GM19025 (cell line): ENCODE data around the gene SYTL3.

Source experiments
- ATAC-seq: cut with Tn5 transposase; IDR thresholded peaks from one replicate; pipeline ENCODE4 v1.9.1; 2021; ENCODE audit warnings: mild to moderate bottlenecking, low read depth, moderate library complexity; ENCODE audit not compliant: unreplicated experiment

The SYTL3 gene

DNA sequence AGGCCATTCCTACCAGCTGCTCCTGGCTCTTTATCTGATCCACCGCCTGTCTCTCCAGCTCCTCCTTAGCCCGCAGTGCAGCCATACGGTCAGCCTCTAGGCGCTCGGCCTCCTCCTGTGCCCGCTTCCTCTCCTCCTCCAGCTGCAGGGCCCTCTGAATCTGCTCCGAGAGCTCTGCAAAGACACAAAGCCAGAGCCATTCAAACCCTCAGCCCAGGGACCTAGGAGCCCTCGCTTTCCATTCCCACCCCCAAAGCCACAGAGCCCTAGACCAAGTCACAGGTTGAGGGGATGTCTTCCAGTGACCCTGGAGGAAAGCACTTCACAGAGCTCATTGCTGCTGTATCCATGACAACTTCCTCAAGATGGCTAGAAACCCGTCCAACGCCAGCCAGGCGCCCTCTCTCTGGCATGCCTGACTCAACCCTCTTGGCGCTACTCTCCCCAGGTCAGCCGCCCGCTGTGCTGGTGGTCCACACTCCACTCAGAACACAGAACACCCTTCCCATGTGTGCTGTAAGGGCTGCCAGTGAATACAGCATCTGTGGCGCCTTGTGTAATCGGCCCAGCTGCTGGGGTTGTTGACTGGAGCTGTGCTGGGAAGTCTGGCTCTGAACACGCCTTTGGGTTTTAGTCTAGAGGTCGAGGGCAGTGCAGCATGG, 120.0 kb downstream of the SYTL3 start:
- no peak for ATAC-seq

DNA sequence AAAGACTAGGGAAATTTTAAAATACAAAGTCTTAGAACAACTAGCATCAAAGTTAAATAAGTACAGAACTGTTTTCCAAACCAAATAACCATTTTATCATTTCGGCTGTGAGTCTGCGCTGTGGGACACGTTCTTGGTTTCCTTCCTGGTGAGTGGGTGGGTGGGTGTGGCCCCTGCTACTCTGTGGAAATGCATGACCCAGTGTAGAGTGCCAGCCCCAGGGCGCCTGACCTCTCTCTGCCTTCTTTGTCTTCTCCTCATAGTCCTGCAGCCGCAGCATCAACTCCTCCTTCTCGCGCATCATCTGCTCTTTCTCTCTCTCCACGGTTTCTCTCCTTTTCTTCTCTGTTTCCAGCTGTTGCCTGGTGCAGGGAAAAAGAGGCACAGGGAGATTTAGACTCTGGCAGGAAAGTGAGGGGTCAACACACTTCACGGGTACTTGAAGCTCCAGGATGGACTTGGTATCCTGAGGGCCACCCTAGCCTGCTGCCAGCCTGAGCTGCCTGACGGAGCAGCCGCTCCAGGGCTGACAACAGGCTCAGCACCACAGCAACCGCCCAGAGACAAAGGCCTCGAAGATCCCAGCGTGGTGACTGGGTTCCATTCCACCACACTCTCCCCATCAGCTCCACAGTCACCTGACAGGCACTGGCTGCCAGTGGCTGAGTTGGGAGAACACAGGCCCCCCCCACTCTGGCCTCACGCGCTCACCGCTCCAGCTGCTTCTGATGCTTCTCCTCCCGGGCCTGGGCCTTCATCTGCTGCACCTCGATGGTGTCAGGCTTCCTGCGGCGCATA, 120.9 kb downstream of the SYTL3 start:
- no peak for ATAC-seq

DNA sequence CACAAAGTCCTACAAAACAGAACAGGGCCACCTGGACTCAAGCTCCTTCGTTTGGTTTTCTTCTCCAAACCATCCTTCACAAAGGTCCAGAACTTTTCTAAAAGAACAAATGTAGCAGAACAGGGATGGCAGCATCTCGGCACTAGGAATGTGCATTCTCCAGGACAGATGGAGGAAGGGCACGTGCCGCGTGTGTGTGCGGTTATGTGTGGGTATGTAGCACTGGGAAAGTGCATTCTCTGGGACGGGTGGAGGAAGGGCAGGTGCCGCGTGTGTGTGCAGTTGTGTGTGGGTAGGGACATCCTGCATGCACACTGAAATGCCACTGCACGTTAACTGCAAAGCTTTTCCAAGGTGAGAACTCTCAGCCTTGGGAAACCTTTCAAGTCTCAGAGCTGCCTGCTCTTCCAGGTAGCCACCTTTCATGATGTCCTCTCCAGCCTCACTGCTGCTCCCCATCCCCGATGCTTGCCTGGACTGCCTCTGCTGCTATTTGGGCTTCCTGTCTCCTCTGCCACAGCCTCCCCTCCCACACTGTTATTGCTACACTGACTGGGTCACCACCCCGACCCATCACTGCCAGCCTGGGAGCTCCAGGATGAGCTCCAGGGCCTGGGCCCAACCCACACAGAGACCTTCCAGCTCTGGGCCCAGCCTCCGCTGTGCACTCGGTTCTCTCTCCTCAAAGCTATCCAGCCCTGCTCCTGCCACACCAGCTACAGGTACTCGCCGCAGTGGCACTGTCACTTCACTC, 121.7 kb downstream of the SYTL3 start:
- no peak for ATAC-seq

DNA sequence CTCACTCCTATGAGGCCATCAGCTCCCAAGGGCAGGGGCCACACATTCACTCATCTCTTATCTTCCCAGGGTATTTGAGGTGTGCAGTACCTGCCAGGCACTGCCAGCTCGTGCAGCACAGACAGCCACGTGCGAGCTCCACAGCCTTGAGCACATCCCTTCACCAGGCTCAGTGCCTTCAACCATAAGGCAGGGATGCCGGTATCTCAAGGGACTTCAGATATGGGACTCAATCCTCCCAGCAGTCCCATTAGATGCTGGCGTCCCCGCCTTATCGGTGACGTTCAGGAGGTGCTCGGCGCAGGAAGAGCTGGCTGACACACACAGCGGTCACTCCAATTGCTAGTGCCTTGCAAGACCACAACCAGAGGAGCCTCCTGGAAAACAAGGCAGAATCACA, 122.3 kb downstream of the SYTL3 start:
- no peak for ATAC-seq

DNA sequence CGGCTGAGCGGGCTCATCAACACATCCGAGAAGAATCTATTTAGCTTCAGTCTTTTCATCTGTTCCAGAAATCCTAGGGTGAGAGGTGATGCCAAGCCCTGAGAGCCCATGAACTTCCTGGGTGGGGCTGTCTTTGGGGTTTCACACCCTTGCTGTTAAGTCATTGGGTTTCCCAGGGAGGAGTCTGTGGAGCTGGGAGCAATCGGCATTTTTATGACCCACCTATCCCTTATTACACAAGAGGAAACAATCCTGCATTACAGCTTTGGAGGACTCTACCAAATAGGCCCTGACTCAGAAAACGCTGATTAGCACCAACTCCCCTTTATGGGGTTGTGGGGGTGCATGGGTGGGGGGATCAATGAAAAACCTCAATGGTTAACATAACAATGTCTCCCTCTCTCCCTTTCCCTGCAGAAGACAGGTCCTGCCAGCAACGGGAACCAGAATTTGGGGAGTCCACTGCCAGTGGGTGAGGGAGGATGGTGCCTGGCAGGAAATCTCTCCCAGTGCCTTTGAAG, 123.1 kb downstream of the SYTL3 start:
- no peak for ATAC-seq

DNA sequence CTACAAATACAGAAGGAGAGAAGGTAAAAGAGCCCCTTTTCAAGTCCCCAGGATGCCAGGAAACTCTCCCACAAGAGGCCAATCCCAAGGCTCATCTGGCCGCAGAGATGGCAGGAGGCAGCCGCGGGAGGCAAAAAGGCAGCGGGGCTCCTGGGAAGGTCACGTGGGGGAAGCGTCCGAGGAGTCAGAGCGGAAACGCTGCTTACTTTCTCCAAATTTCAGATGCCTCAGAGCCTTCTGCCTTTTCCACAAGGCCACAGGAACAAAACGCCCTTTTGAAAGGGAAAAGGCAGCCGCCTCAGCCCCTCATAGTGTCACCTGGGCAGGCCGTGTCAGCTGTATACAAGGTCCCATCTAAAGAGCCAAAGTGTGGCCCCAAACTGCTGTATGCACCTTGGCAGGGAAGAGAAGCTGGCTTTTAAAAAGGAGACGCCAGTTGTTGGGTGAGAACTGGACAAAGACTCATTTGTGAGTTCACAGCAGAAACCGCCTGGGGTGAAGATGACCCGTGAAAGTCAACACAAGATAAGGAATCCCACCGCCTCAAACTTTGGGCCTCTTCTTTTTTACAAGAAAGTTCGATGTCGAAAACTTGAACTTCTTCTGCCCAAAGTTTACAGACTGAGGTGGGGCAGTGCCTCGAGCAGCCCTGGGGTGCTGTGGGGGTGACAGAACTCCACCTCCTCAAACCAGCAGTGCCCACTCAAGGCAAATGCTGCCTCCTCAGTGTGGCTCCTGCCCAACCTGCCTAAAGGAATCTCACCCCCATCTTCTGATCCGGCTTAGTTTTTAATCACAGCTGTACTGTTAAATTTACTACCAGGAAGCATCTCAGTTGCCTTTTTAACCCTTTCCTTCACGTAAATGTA, 124.0 kb downstream of the SYTL3 start:
- no peak for ATAC-seq

DNA sequence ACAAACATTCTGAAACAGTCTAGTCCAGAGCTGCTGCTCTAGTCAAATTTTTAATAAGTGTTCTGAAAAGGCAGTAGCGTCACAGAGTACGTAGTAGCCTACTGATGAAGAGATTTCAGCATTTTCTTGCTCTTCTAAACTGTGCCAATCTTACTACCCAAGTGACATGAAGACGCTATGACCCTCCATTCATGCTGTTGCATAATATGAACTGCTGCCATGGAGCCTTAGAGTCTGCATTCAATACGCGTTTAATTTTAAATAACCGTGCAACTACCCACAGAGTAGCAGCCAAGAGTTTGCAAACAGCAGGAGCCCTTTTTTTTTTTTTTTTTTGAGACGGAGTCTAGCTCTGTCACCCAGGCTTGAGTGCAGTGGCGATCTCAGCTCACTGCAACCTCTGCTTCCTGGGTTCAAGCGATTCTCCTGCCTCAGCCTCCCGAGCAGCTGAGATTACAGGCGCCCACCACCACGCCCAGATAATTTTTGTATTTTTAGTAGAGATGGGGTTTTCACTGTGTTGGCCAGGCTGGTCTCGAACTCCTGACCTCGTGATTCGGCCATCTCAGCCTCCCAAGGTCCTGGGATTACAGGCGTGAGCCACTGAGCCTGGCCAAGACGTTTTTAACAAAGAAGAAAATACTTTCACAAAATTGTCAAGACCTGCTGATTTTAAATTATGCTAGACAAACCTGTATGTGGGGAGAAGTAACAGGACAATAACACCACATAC, 125.0 kb downstream of the SYTL3 start:
- ATAC-seq = no peak

DNA sequence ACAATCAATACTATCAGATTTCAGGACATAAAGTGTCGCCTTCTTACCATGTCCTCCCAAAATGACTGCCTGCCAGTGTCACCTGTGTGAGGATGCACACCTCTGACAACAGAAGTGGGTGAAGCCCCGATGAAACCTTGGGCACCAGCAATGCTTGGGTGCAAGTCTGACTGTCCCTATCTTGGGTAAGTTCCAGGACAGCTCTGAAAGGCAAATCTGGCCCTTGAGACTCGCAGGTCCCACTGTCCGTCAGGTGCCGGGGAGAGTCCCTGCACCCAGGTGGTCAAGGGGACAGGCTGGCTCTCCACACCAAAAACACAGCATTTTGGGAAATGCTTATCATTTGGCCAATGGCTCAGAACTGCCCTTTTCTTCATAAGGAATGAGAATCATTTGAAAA, 126.0 kb downstream of the SYTL3 start:
- no peak for ATAC-seq

DNA sequence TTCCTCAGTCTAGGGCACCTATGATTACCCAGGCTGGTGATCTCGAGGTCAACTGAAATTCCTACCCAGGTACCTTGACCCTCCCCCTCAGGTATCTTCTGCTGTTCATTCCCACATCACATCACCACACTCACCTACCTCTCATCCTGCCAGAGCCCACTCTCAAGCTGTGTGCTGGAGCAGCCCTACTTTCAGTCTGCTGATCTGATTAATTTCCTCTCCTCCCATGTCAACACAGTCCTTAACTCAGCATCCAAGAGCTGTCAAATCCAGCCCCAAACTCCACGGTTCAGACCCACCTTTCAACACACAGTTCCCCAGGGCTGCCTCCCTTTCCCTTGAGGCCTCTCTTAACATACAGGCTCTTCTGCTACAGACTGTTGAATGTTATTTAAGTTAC, 126.9 kb downstream of the SYTL3 start:
- no peak for ATAC-seq

DNA sequence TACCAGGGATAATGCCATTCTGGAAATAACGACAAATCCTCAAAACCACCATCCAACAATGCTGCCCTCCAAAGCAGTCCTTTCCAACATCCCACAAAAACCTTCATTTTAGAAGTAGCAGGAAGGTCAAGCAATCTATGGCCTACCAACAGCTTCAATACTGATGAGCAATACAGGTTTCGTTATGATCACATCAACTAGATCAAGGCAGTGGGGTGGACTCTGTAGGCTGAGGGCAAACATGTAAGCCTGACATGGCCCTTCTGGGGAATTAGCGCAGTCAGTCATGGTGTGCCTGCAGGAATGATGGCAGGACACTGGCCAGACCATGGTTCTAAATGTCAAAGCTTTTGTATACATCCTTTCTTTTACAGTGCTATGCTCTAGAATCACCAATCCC, 127.7 kb downstream of the SYTL3 start:
- no peak for ATAC-seq

DNA sequence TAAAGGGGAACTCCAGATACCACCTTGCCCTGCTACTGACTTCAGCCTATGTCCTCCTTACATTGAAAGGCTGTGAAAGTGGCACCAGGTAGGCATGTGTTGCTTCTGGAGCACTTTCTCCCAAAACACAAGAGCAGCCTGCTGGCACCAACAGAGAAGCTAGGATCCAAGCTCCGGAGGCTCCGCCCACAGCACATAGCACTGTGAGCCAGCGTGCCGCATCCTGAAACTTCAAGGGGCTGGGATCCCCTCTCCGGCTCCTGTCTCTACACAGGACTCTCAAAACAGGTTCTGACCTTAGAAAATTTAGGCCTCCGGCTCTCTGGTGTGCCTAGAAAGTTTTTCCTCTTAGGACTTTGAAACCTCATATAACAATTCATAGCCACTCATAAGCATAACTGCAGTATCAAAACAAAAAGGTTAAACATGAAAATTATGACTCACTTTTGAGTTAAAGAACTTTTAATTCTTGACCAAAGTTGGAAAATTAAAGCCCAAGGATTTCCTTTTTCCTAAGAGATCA, 128.2 kb downstream of the SYTL3 start:
- no peak for ATAC-seq

DNA sequence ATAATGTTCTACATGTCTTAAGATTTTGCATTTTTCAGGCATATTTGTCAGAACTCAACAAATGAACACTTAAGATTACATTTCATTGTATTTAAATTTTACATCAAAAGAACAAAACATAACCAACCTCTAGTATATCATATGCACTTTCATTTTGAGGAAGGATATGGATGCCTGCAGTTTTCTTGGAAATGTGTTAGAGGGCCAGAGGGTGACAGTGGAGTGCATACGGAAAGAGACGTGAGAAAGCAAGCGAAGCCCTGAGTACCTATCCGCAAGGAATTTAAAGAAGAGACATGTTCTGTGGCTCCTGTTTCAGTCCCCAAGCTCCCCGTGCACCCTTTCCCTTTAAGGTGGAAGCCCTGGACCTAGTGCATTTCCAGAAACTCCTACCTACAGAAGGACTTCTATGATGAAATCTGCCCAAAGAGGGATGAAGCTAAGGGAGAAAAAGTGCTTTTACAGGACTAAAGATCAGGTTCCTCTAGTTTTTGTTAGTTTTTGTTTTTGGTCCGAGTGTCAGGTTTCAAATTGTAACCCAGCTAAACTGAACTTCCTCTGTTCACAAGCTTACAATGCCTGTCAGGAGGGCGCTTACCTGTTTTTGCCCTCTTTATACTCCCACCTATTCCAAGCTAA, 130.5 kb downstream of the SYTL3 start:
- ATAC-seq = no peak

DNA sequence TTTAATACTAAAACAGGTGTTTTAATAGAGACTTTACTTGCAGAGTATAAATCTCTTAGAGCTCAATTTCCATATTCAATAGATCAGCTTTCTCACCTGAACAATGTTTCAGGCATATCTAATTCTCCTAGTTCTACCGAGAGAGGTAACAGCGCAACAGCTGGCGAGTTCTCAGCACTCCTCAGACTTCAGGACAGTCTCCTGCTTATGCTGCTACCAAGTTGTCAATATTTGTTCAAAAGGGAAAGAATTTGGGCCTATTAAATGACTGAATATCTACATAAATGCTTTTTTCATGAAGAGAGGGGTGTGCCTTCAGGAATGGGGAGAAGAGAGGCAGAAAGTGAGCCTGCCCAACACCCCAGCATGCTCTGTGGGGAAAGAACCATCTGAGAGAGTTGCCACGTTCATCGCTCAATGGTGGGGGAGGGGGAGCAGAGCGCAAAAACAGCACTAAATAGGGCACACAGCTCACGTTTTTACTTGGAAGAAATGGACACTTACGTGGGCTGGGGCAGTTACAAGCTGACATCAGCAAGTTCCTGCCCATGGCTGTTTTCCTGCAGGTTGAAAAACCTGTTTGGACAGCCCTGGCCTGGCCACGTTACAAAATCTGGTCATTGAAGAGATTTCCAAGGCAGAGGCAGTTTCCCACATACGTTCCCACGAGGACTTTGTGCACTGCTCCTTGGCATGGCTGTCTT, 131.3 kb downstream of the SYTL3 start:
- no peak for ATAC-seq

DNA sequence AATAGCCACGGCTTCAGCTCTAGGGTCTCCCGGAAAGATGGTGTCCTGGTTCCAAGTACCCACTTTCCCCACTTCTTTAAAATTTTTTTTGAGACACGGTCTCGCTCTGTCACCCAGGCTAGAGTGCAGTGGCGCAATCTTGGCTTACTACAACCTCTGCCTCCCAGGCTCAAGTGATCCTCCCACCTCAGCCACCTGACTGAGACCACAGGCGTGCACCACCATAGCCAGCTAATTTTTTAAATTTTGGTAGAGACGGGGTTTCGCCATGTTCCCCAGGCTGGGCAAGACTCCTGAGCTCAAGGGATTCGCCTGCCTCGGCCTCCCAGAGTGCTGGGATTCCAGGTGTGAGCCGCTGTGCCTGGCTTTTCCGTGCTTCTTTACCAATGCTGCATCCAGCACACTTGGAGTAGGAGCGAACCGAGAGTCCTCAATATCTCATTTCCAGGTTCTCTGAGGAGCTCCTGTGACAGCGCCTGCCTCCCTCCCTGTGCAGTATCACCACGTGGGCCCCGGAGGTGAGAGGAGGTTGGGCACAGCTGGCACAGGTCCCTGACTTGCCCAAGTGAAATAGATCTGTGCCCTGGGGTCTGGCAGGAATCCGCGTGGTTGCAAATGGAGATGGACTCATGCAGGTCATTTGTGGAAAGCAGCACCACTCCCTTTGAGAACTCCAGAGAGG, 132.0 kb downstream of the SYTL3 start:
- no peak for ATAC-seq

DNA sequence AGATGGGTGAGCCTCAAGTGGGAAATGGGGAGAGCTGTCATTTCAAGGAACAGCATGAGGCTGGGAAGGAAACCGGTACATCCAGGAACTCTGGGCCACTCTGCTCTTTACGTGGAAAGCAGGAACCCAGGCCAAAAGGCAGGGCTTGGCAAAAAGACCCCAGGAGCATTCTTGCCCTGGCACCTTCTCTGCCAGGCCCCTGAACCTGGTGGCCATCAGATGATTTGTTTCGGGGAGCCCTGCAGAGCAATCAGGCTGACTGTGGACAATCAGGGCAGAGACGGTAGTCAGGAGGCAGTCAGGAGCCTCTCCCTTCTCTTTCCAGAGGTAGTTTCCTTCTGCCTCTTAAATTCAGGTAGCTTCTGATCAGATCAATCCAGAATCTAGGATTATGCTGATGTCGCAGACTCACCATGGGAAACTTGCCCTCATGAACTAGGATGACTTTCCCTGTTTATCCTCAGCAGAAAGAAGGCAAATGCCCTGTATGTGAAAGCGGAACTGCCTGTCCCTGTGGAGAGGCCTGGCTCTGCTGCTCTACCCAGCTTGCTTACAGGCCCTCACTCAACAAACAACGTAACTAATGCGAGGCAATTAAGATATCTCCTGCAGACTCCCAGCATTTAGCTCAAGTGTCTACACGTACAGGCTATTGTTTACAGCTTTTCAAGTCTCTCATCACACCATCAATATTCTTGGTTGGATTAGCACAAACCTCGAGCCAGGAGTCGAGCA, 132.7 kb downstream of the SYTL3 start:
- ATAC-seq = no peak

DNA sequence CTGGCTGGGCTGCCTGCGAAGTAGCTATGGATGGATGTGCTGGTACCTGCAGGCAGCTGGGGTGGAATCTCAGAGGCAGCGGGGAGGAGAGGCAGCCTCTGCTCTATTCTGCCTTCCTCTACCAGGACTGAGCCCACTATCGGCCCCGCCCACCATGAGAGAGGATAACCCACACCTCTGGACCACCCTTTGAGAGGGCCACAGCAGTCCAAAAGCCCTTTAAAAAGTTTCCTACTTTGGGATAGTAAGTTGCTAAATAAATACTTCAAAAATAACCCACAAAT, 133.3 kb downstream of the SYTL3 start:
- no peak for ATAC-seq

DNA sequence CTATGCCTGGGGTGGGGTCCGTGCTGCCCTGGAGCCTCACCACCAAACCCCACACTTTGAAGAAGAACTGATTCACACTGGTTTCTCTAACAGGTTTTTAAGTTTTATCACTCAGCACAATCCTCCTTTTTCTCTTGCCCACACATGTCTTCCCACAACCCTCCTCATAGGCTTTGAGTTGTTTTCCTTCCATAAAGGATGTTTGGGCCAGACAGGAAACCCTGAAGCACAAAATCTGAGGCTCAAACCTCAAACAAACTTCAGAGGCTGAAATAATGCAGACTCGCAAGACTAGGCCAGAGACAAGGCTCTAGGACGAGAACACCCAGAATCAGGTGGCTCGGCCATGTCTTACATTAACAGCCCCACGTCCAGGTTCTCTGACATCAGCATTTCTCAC, 134.0 kb downstream of the SYTL3 start:
- no peak for ATAC-seq
